ENCODE measurements around the gene H1-8.

The H1-8 gene

DNA sequence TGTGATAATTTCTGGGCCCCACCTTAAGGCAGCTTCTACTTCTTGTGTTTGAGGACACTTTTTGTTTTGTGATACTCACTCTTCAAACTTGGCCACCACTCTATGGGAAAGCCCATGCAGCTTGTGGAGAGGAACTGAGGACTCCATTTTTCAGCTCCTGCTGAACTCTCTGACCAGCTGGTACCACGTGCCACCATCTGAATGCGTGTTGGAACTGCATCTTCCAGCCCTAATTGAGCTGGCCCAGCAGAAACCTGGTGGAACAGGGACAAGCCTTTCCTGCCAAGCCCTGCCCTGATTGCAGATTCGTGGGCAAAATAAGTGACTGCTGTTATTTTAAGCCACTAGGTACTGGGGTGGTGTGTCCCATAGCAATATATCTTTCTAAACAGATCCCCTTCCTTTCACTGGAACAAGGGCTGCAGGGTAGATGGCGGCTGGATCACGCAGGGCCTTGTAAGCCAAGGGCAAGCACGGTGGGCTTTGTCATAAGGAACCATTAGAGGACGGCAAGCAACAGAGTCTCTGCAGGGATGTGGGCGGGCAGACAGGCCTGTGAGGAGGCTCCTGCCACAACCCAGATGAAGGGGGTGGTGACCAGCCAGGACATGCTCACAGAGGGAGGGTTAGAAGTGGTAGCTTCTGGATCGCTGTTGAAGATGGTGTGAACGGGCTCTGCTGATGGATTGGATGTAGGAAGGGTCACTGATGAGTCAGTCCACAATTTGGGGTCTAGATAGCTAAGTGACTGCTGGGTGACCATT lies 9.5 kb downstream of the H1-8 start:
- DNase-seq, result no peak
- TF ChIP-seq GATA1 (IDR thresholded peaks at IDR 0.05; ENCODE audit: low read depth, low read length) (no peak), POLR2A (IDR thresholded peaks at IDR 0.05; ENCODE audit: low read length) (no peak)

DNA sequence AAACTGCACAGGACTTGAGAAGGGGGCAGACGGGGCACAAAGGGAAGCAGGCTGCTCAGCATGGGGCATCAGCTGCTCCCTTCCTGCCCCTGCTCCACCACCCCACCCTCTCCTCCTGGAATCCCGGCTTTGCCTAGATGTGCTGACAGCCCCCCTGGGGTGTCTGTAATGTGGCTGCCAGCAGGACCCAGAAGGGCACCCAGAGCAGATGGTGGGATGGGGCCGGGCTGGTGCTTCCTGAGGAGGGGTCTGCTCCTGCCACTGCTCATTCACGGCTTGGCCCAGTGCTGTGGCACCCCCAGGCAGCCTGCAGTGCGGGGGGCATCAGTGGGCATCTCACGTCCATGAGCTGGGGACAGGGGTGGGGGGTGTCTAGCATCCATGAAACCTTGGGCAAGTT lies 10.2 kb downstream of the H1-8 start:
- DNase-seq, result no peak
- TF ChIP-seq GATA1 (IDR thresholded peaks at IDR 0.05; ENCODE audit: low read depth, low read length) (no peak), POLR2A (IDR thresholded peaks at IDR 0.05; ENCODE audit: low read length) (no peak)

DNA sequence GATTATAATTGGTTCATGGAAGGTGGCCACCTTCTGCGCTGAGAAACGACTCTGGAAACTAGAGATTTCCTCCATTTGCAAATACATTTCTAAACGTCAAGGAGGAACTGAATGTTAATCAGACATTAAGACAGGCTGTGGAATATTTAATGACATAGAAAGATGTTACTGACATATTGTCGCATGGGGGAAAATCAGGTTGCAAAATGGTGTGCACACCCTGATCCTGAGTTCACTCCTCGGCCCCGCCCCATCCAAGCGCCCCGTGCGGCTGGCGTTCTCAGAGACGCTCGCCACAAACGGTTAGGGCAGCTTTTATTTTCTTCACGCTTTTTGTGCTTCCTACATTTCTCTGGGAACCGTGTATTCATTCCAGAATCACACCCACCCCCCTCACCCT lies 10.7 kb downstream of the H1-8 start:
- no peak for TF ChIP-seq GATA1 (IDR thresholded peaks at IDR 0.05; ENCODE audit: low read depth, low read length)
- no peak for TF ChIP-seq POLR2A (IDR thresholded peaks at IDR 0.05; ENCODE audit: low read length)
- peak in 1 of 2 experiments; percentile 14 for DNase-seq

DNA sequence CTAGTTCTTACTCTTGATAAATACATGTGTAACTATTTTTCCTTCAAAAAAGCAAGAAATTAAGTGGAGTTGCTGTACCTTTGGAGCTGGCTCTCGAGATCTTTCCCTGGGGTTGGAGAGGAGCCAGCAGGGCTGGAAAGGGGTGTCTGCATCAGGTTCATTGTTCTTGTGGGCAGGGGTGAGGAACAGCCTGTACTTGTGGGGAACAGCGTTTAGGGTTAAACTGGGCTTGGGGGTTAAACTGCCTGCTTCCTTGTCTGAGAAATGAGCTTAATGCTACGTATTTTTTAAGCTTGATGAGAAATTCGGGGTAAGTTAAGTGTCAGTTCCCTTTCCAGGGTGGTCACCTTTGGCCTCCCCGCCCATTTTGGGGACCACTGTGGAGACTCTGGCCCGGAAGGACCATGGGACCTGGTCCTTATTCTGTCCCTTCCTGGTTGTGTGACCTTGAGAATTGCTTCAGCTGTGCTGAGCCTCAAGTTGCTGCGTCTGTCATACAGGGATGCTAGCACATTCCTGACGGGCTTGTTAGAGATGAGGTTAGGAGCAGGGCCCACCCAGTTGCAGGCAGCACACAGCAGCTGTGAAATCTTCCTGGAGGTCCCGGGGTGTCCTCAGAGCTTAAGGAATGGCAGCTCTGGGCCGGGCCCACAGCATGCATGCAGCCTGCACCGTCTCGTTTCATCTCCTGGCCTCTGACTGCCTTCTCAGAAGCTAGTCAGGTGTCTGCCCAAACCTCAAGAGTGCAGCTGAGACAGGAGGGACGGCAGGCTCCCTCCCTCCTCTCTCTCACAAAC lies 11.6 kb downstream of the H1-8 start:
- no peak for TF ChIP-seq GATA1 (IDR thresholded peaks at IDR 0.05; ENCODE audit: low read depth, low read length)
- no peak for TF ChIP-seq POLR2A (IDR thresholded peaks at IDR 0.05; ENCODE audit: low read length)
- DNase-seq, result no peak

DNA sequence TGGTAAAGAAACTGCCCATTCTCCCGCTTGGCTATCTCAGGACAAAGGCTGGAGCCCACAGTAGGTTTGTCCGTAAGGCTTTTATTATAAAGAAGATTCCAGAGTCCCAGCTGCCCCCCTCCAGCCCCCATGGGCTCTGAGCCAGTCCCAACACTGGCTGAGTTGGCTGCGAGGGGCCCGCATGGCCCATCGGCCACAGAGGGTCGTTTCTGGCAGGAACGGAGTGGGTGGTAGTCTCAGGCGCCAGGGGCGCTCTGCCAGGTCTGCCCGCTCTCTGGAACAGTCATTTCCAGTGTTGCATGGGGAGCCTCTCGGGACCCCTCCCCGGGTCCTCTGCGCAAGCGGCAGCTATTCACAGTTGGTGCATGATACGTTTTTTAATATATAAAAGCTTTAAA lies 12.2 kb downstream of the H1-8 start:
- no peak for DNase-seq
- TF ChIP-seq GATA1 (IDR thresholded peaks at IDR 0.05; ENCODE audit: low read depth, low read length) (no peak), POLR2A (IDR thresholded peaks at IDR 0.05; ENCODE audit: low read length) (no peak)

DNA sequence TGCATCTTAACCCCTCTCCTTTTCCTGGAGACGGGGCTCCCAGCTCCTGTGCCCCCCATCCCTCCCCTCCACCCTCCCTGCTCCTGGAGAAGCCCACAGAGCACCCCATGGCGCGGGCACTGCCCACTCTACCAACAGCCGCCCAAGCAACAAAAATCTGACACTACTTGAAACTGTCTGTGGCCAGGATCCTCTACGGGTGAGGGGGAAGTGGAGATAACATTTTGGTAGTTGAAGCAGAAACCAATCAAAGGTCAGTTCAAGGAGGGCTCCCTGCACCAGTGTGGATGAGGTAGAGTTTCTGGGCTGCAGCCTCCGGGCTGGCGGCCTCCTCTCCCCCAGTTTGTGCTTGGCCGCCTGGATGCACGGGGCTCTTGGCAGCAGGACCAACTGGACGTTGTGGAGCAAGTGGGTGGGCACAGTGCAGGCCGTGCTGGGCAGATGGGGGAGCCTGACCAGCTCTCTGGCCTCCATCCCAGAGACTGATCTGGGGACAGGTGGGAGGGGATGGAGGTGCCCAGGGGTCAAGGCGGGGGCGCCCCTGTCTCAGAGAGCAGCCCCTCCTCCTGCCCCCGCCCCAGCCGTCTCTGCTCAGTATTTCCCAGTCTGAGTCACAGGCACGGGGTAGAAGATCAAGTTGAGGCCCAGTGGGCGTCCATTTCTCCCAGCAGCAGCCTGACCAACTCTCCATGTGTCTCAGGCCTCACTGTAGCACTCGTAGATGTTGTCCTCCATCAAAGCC lies 12.8 kb downstream of the H1-8 start:
- DNase-seq, result no peak
- TF ChIP-seq GATA1 (IDR thresholded peaks at IDR 0.05; ENCODE audit: low read depth, low read length) (no peak), POLR2A (IDR thresholded peaks at IDR 0.05; ENCODE audit: low read length) (no peak)

DNA sequence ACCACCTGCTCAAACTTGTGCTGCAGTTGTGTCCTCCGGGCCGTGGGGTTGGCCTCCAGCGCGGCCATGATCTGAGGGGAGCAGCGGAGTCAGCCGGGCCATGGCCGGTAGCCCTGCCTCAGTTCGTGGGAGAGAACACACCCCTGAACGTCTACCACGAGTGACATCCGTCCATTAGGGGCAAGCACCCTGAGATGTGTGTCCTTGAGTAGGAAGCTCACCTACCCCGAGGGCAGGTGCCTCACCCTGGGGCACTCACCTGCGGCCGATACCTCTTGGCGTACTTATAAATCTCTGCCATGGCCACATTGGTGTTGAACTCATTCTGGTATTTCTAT lies 13.4 kb downstream of the H1-8 start:
- TF ChIP-seq POLR2A (IDR thresholded peaks at IDR 0.05; ENCODE audit: low read length) (no peak), GATA1 (IDR thresholded peaks at IDR 0.05; ENCODE audit: low read depth, low read length) (no peak)
- no peak for DNase-seq

DNA sequence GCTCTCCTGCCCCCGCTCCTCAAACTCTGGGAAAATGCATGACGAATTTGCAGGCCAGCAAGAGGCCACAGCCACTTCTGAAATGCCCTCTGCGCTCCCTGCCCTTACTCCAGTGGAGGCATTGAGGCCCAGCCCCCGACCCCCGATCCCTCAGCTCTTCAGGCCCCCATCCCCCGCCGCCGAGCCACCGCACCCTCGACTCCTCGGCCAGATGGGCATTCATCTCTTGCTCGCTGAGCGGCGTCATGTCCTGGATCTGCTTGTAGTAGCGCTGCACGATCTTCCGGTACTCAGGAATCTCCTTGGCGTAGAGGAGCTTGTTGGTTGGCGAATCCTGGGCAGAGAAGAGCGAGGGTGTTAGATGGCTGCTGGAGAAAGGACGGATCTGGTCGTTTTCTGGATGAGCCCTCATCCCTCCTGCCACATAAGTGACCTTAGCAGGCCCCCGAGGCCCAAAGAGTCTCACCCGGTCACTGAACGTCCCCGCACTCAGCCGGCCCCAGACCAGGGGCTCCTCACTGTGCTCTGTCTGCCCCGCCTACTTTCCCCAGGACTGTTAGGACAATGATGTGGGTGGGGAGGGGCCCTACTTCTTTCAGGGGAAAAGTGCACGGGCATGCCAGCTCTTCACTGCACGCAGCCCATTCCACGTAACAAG lies 14.0 kb downstream of the H1-8 start:
- TF ChIP-seq GATA1 (IDR thresholded peaks at IDR 0.05; ENCODE audit: low read depth, low read length), result no peak
- no peak for TF ChIP-seq POLR2A (IDR thresholded peaks at IDR 0.05; ENCODE audit: low read length)
- no peak for DNase-seq

DNA sequence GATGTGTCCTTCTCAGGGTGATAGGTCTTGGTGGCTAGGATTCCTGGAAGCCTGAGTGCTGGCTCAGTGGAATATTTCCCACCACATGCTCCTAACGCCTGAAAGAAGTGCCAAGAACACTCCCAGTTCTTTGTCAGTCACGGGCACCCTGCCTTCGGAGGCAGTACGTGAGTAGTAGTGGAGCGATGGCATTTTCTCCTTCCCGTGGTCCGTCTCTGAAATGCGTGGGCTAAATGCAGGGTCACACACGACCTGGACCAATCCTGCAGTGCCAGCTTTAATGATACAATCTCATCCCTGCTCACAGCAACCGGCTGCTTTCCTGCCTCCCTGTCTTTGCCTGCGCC lies 14.5 kb downstream of the H1-8 start:
- TF ChIP-seq POLR2A (IDR thresholded peaks at IDR 0.05; ENCODE audit: low read length) (no peak), GATA1 (IDR thresholded peaks at IDR 0.05; ENCODE audit: low read depth, low read length) (no peak)
- no peak for DNase-seq

DNA sequence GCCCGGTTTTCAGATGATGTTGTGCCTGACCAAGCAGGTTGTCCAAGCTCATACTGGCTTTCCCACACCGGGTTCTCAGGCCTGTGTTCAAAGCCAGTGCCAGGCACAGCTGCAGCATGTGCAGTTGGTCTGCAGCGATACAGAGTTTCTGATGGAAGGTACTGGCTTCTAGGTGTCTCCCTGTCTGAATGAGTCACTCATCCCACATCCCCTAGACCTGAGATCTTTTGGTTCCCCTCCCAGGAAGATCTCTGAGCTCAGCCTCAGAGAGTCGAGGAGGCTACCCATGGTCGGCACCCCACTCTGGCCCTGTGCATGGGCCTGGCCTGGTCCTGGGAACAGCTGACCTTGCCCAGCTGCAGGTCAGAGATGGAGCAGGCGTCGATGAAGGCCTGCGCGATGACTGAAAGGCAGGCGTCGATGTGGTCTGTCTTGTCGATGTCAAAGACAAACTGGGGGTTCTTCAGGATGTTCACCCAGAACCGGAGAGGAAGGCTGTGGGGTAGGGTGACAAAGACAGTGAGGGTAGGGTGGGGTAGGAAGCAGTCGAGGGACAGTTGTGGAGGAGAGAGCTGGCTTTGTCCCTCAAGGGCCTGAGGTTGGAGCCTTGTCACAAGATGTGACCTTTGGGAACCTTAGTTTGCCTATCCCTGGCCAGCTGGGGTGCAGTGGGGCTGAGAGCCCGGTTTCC lies 15.3 kb downstream of the H1-8 start:
- no peak for DNase-seq
- no peak for TF ChIP-seq GATA1 (IDR thresholded peaks at IDR 0.05; ENCODE audit: low read depth, low read length)
- no peak for TF ChIP-seq POLR2A (IDR thresholded peaks at IDR 0.05; ENCODE audit: low read length)

DNA sequence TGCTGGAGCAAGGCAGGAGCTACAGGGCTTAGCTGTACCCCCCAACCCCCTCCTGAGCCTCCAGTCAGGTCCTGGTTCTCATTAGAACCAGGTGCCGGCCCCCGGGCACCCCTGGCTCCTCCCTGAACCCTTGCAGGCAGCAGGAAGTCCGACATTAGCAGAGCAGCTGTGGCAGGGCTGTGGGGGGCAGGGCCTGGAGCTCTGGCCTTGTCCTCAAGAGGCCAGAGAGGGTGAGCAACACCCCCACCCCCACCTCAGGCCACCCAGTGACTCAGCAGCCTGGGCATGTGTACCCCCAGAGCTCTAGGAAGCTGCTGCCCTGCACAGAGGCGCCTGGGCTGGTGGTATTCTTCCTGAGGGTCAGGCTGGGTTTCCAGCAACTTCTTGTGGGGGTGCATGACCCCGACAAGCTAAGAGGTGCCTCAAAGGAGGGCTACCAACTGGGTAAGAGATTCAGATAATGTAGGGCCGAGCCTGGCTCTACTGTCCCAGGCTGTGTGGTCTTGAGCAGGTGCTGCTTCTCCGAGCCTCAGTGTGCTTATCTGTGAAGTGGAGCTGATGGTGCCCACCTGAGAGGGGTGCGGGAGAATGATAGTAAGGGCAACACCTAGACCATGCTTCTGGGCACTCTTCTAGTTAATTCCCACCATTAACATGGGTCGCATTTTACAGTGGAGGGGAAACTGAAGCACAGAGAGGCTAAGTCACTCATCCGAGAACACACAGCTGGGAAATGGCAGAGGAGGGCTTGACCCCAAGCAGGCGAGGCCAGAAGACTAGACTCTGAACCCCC lies 16.0 kb downstream of the H1-8 start:
- peak; percentile 20 to 25 for DNase-seq
- TF ChIP-seq GATA1 (IDR thresholded peaks at IDR 0.05; ENCODE audit: low read depth, low read length), result no peak
- no peak for TF ChIP-seq POLR2A (IDR thresholded peaks at IDR 0.05; ENCODE audit: low read length)

DNA sequence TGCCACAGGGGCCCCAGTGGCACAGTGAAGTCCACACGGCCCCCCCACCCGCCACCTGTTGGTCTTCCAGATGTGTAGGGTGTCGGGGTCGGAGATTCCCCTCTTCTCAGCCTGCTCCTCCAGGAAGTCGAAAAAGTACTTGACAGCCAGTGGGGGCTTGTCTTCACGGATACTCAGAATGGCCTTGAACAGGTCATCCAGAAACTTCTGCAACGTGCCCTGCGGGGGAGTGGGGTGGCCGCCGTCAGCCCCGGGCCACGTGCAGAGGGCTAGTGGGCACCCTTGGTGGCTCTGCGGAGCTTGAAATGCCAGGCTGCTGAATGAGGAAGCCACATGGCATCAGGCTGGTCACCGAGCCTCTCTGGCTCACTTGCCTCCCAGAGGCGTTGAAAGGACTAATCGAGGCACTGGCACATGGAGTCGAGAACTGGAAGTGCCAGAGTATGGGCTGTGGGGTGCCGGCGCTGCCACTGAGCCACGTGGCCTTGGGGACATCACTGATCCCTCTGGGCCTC lies 16.6 kb downstream of the H1-8 start:
- no peak for DNase-seq
- TF ChIP-seq POLR2A (IDR thresholded peaks at IDR 0.05; ENCODE audit: low read length), result no peak
- no peak for TF ChIP-seq GATA1 (IDR thresholded peaks at IDR 0.05; ENCODE audit: low read depth, low read length)
